Measurements from ENCODE around the gene CRPPA.
"Not testable (repeated sequence)": the region's sequence is repeated elsewhere in the genome, so short reads cannot be mapped to it uniquely, and the experiment has no call there.

CRPPA gene

DNA sequence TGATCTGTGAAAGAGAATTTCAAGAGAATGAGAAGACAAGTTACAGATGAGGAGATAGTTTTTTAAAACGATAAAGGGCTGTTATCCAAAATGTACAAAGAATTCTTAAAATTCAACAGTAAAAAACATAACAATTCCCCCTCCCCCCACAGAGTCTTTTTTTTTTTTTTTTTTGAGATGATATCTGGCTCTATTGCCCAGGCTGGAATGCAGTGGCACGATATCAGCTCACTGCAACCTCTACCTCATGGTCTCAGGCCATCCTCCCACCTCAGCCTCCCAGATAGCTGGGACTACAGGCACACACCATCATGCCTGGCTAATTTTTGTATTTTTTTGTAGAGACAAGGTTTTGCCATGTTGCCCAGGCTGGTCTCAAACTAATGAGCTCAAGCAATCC, 22.5 kb upstream of the CRPPA start:
- not testable (repeated sequence) for H3K9me3 ChIP-seq (ENCODE audit: insufficient read depth, low read depth, low read length); H3K27ac ChIP-seq (ENCODE audit: low read length); H3K9ac ChIP-seq (ENCODE audit: low read depth, low read length); H3K4me3 ChIP-seq (ENCODE audit: low read length); H3K27me3 ChIP-seq (ENCODE audit: insufficient read depth, low read length); H3K4me1 ChIP-seq (ENCODE audit: insufficient read depth, low read length); H3K36me3 ChIP-seq (ENCODE audit: insufficient read depth, low read depth, low read length)

DNA sequence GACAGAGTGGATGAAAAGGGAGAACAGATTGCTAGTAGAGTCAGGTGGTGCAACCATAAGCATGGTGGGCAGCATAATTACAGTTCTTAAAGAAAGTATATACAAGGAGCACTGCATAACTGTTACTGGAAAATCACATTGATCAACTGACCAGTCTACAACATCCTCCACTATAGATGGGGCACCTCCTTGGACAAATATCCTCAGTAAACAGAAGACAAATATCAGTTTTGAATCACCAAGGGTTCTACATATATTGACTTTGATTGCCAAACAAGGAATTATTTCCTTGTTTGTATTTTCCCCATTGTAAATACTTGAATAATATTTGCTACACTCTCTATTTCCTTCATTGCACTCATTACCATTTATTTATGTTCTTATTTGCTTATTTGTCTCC, 17.6 kb upstream of the CRPPA start:
- H3K27ac ChIP-seq (ENCODE audit: low read length), result no peak overlapping the region

DNA sequence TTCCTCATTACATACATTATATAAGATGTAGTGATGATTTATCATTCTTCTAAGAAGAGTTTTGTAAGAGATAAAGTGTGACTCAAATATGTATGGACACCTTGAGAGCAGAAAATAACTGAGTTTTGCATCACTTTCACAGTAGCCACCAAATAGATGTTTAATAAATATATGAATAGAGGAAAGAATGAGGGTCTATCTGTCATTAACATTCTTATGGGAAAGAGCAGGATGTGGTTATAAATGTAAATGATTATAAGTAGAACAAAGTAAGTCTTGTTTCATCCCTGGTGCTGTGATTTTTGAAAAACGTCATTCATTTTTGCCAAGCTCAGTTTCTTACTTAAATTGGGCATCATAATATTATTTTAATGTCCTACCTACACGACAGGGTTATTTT, 15.0 kb upstream of the CRPPA start:
- H3K36me3 ChIP-seq (ENCODE audit: insufficient read depth, low read depth, low read length), result no peaks in the 10 kb centered on the region
- no peak overlapping the region for H3K4me3 ChIP-seq (ENCODE audit: low read length)

More for the DNA sequence above, 17.6 kb upstream of the CRPPA start:
- H3K4me3 ChIP-seq (ENCODE audit: low read length), result no peak overlapping the region
- no peak overlapping the region for H3K9ac ChIP-seq (ENCODE audit: low read depth, low read length)
- no peaks in the 10 kb centered on the region for H3K36me3 ChIP-seq (ENCODE audit: insufficient read depth, low read depth, low read length)
- no peaks in the 10 kb centered on the region for H3K4me1 ChIP-seq (ENCODE audit: insufficient read depth, low read length)
- no peaks in the 10 kb centered on the region for H3K27me3 ChIP-seq (ENCODE audit: insufficient read depth, low read length)
- H3K9me3 ChIP-seq (ENCODE audit: insufficient read depth, low read depth, low read length), result no peaks in the 10 kb centered on the region

DNA sequence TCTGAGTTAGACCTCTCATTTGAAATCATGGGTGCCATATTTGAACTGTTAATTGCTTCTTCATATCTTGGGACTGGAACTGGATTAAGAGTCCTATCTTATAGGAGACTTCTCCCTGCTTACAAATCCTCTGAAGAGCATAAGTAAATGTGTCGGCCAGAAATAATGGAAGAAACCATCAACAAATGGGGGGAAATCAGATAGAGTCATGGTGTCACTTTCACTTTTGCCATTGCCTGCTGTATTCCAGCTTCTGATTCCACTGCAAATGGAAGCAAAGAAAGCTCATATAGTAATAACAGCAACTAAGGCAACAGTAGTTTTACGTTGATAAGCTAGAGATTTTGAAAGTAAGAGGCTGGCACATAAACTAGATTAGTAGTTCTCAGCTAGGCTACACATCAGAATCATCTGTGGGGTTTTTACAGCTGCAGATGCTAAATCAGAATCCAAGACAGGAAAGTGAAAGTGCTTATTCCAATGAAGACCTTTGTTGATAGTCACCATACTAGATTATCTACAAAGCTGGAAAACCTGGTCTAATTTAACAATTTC, 12.3 kb upstream of the CRPPA start:
- H3K9me3 ChIP-seq (ENCODE audit: insufficient read depth, low read depth, low read length), result no peaks in the 10 kb centered on the region
- H3K27me3 ChIP-seq (ENCODE audit: insufficient read depth, low read length), result no peaks in the 10 kb centered on the region
- H3K9ac ChIP-seq (ENCODE audit: low read depth, low read length), result no peak overlapping the region
- no peaks in the 10 kb centered on the region for H3K4me1 ChIP-seq (ENCODE audit: insufficient read depth, low read length)
- H3K4me3 ChIP-seq (ENCODE audit: low read length), result no peak overlapping the region
- H3K36me3 ChIP-seq (ENCODE audit: insufficient read depth, low read depth, low read length), result no peaks in the 10 kb centered on the region
- H3K27ac ChIP-seq (ENCODE audit: low read length), result no peak overlapping the region

More for the DNA sequence above, 15.0 kb upstream of the CRPPA start:
- no peak overlapping the region for H3K9ac ChIP-seq (ENCODE audit: low read depth, low read length)
- H3K4me1 ChIP-seq (ENCODE audit: insufficient read depth, low read length), result no peaks in the 10 kb centered on the region
- H3K9me3 ChIP-seq (ENCODE audit: insufficient read depth, low read depth, low read length), result no peaks in the 10 kb centered on the region
- no peak overlapping the region for H3K27ac ChIP-seq (ENCODE audit: low read length)
- H3K27me3 ChIP-seq (ENCODE audit: insufficient read depth, low read length), result no peaks in the 10 kb centered on the region

DNA sequence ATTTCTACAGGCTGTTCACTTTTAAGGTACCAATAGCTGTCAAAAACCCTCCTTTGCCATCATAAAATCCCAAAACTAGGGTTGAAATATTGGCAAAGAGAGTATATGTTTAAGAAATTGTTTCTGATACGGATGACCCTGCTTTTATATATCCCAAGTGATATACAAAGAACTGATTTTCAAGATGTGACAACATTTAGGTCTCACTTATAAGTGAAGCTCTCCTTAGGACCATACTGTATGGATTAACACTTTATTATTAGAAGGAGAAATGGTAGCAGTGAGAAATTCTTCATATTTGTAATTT, 11.0 kb upstream of the CRPPA start:
- Histone ChIP-seq H3K4me1 (ENCODE audit: insufficient read depth, low read length) (no peaks in the 10 kb centered on the region), H3K27ac (ENCODE audit: low read length) (no peak overlapping the region), H3K36me3 (ENCODE audit: insufficient read depth, low read depth, low read length) (no peaks in the 10 kb centered on the region), H3K4me3 (ENCODE audit: low read length) (no peak overlapping the region), H3K9ac (ENCODE audit: low read depth, low read length) (no peak overlapping the region), H3K27me3 (ENCODE audit: insufficient read depth, low read length) (no peaks in the 10 kb centered on the region), H3K9me3 (ENCODE audit: insufficient read depth, low read depth, low read length) (no peaks in the 10 kb centered on the region)

DNA sequence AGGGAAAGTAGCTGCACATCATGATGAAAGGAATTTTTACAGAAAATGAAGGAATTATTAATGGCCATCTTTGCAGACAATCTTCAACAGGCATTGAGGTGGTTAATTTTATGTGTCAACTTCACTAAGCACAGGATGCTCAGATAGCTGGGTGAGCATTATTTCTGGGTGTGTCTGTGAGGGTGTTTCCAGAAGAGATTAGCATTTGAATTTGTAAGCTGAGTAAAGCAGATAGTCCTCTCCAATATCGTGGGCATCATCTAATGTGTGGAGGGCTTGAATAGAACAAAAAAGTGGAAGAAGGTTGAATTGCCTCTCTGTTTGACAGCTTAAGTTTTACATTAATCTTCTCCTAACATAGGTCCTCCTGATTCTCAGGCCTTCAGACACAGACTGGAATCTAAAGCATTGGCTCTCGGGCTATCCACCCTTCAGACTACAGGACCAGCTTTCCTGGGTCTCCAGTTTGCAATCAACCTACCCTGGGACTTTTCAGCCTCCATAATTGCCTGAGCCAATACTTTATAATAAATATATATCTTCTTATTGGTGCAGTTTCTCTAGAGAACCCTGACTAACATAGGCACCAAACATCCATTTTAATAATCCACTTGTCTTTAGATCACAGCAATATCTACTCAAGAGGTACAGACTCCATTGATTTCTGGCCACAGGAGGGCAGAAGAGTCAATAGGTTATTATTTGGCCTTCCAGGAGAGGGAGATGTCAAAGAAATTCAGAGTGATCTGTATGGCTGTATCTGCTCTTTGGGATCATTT, 10.5 kb upstream of the CRPPA start:
- no peak overlapping the region for H3K9ac ChIP-seq (ENCODE audit: low read depth, low read length)
- H3K27ac ChIP-seq (ENCODE audit: low read length), result no peak overlapping the region
- no peaks in the 10 kb centered on the region for H3K9me3 ChIP-seq (ENCODE audit: insufficient read depth, low read depth, low read length)
- H3K4me1 ChIP-seq (ENCODE audit: insufficient read depth, low read length), result no peaks in the 10 kb centered on the region
- no peak overlapping the region for H3K4me3 ChIP-seq (ENCODE audit: low read length)
- no peaks in the 10 kb centered on the region for H3K27me3 ChIP-seq (ENCODE audit: insufficient read depth, low read length)
- no peaks in the 10 kb centered on the region for H3K36me3 ChIP-seq (ENCODE audit: insufficient read depth, low read depth, low read length)

DNA sequence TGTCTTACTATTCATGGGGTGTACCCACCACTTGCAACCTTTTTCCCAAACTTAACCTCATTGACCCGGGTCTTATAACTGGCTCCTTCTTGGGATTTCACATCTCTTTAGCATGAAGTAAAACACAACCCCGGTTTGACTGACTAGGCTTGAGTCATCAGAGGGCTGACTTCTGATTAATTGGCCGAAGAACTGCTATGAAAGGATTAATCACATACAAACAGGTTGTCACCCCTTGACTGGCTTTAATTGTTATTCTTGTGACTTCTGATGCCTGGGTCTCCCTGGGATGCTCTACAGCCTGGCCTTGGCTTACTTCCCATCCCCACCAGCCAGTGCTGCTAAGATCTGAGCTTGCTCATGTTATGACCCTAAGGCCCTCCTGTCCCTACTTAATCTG, 8.8 kb upstream of the CRPPA start:
- no peaks in the 10 kb centered on the region for H3K27me3 ChIP-seq (ENCODE audit: insufficient read depth, low read length)
- no peaks in the 10 kb centered on the region for H3K4me1 ChIP-seq (ENCODE audit: insufficient read depth, low read length)
- H3K9ac ChIP-seq (ENCODE audit: low read depth, low read length), result no peak overlapping the region
- H3K4me3 ChIP-seq (ENCODE audit: low read length), result no peak overlapping the region
- no peaks in the 10 kb centered on the region for H3K36me3 ChIP-seq (ENCODE audit: insufficient read depth, low read depth, low read length)
- H3K9me3 ChIP-seq (ENCODE audit: insufficient read depth, low read depth, low read length), result no peaks in the 10 kb centered on the region
- H3K27ac ChIP-seq (ENCODE audit: low read length), result no peak overlapping the region

DNA sequence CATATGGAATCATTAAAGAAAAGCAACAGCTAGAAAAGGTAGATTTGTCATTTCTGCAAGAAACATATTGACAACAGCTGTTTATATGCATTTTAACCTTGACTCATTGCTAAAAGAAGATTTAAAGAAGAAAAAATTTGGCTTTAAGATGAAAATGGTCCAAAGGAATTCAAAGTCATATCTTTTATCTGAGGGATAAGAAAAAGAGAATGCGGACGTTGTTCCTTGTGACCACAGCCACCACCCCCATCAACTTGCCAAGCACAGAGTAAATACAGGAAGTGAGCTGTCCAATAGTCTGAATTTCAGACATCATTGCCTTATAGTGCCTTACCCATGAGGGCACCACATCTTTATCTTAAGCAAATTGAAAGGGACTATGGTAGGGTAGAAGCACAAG, 7.3 kb upstream of the CRPPA start:
- Histone ChIP-seq H3K4me3 (ENCODE audit: low read length) (no peak overlapping the region), H3K27me3 (ENCODE audit: insufficient read depth, low read length) (no peaks in the 10 kb centered on the region), H3K9ac (ENCODE audit: low read depth, low read length) (no peak overlapping the region), H3K36me3 (ENCODE audit: insufficient read depth, low read depth, low read length) (no peaks in the 10 kb centered on the region), H3K9me3 (ENCODE audit: insufficient read depth, low read depth, low read length) (no peaks in the 10 kb centered on the region), H3K4me1 (ENCODE audit: insufficient read depth, low read length) (no peaks in the 10 kb centered on the region), H3K27ac (ENCODE audit: low read length) (no peak overlapping the region)

DNA sequence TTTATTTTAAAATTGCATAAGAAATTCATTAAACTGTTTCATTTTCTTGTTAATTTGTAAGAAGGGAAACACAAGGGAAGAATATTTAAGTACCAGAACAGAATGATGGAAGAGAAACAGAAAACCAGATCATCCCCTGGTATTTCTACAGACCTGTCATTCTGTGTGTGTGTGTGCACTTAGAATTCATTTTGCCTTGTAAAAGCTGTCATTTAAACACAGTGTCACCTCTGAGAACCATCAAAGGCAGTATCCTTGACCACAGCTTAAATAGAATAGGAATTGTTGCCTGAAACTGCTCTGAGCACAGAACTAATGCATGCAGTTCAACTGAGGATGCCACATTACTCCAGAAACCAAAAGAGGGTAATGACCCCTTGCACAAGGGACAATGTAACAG, 6.8 kb upstream of the CRPPA start:
- H3K36me3 ChIP-seq (ENCODE audit: insufficient read depth, low read depth, low read length), result no peaks in the 10 kb centered on the region
- no peak overlapping the region for H3K27ac ChIP-seq (ENCODE audit: low read length)
- H3K9me3 ChIP-seq (ENCODE audit: insufficient read depth, low read depth, low read length), result no peaks in the 10 kb centered on the region
- no peaks in the 10 kb centered on the region for H3K4me1 ChIP-seq (ENCODE audit: insufficient read depth, low read length)
- no peaks in the 10 kb centered on the region for H3K27me3 ChIP-seq (ENCODE audit: insufficient read depth, low read length)
- no peak overlapping the region for H3K4me3 ChIP-seq (ENCODE audit: low read length)
- H3K9ac ChIP-seq (ENCODE audit: low read depth, low read length), result no peak overlapping the region

DNA sequence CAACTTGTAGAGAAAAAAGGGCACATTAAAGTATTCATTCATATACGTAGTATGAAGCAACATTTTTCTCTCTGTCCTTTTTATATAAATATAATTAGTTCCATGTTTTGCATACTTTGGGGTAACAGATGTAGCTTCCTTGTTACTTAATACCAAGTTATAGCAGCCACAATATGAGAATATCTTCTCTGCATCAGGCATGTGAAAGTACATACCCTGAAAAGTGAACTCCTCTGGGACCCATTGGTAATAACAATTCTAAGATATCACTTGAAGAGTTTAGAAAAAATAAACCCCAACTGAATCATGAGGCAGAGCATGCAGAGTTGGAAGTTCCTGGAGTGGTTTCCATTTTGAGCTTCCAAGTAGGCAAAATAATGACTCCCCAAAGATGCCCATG, 2.4 kb upstream of the CRPPA start:
- H3K36me3 ChIP-seq (ENCODE audit: insufficient read depth, low read depth, low read length), result no peaks in the 10 kb centered on the region
- peaks cover 6% of the 10 kb centered on the region; the same call in 1 of the 2 replicates for H3K4me1 ChIP-seq (ENCODE audit: insufficient read depth, low read length)
- no peaks in the 10 kb centered on the region for H3K9me3 ChIP-seq (ENCODE audit: insufficient read depth, low read depth, low read length)
- no peak overlapping the region for H3K27ac ChIP-seq (ENCODE audit: low read length)
- H3K4me3 ChIP-seq (ENCODE audit: low read length), result no peak overlapping the region
- peaks cover 32% of the 10 kb centered on the region for H3K27me3 ChIP-seq (ENCODE audit: insufficient read depth, low read length)
- no peak overlapping the region for H3K9ac ChIP-seq (ENCODE audit: low read depth, low read length)

DNA sequence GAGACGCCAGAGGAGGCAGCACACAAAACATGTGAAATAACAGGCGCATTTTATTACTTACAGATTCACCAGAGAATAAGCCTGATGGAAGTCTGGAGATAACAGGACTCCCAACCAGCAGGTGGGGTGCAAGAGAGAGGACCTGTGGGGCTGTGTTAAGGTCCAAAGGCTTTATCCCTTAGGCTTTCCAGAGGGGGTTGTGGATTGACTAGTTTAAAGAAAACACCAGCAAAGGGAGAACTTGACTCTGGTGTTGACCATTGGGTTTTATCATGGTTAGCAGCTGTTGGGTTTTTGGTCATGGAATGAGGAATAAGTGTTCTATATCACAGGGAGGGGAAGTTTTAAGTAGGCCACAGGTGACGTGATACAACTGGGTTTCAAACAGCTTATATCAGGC, 1.6 kb upstream of the CRPPA start:
- Histone ChIP-seq H3K36me3 (ENCODE audit: insufficient read depth, low read depth, low read length) (no peaks in the 10 kb centered on the region), H3K27ac (ENCODE audit: low read length) (no peak overlapping the region), H3K4me3 (ENCODE audit: low read length) (no peak overlapping the region), H3K4me1 (ENCODE audit: insufficient read depth, low read length) (peaks cover 6% of the 10 kb centered on the region; the same call in 1 of the 2 replicates), H3K27me3 (ENCODE audit: insufficient read depth, low read length) (peaks cover 32% of the 10 kb centered on the region), H3K9ac (ENCODE audit: low read depth, low read length) (no peak overlapping the region), H3K9me3 (ENCODE audit: insufficient read depth, low read depth, low read length) (no peaks in the 10 kb centered on the region)

DNA sequence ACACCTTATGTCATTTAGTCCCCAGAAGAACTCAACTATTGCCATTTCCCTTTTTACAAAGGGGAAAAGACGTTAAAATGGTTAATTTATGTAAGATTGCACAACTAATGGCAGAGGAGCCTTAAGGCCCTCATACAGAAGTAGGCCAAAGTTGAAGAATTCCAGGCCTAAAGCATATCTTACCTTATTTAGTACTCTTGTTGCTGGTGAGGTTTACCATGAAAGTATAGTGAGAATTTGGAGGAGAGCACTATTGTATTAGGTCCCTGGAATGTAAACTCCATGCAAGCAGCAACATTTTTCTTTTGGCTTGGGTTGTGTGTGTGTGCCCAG, 731 bp upstream of the CRPPA start:
- no peaks in the 10 kb centered on the region for H3K9me3 ChIP-seq (ENCODE audit: insufficient read depth, low read depth, low read length)
- peak overlapping the region; percentile 84; the same call in 1 of the 2 replicates for H3K4me3 ChIP-seq (ENCODE audit: low read length)
- no peaks in the 10 kb centered on the region for H3K36me3 ChIP-seq (ENCODE audit: insufficient read depth, low read depth, low read length)
- H3K27ac ChIP-seq (ENCODE audit: low read length), result no peak overlapping the region
- no peak overlapping the region for H3K9ac ChIP-seq (ENCODE audit: low read depth, low read length)
- H3K4me1 ChIP-seq (ENCODE audit: insufficient read depth, low read length), result peaks cover 6% of the 10 kb centered on the region; the same call in 1 of the 2 replicates
- H3K27me3 ChIP-seq (ENCODE audit: insufficient read depth, low read length), result peaks cover 32% of the 10 kb centered on the region
